Uterus (tissue), 2 donors: ENCODE measurements around the gene TLE2.

Experiments used
- CTCF ChIP-seq, 4 experiments: fragments of 200-600 bp in 2 of 4; fragments of 450-650 bp in 2 of 4; sonication (generic) in 2 of 4; IDR thresholded peaks; one replicate each; pipeline ENCODE4 v1.5.1; 2016 to 2019; ENCODE audit warnings: antibody characterized with exemption in 4 of 4, mild to moderate bottlenecking in 2 of 4, moderate library complexity in 1 of 4
- POLR2A ChIP-seq, 2 donors: fragments of 450-650 bp; IDR thresholded peaks; one replicate each; pipeline ENCODE4 v1.6.1; 2016; ENCODE audit warnings: antibody characterized with exemption in 2 of 2, mild to moderate bottlenecking in 1 of 2, moderate library complexity in 1 of 2

- no peak for TF ChIP-seq POLR2A (IDR thresholded peaks at IDR 0.05)
- TF ChIP-seq CTCF (IDR thresholded peaks at IDR 0.05): no peak
Measured at GRCh38 chr19:3054972-3055740, 26.1 kb upstream of the TLE2 start.
